ENCODE measurements around the gene SAXO1. TPM values are rescaled to one million over a fixed set of nuclear protein-coding genes. Genes with fewer than 3 reads are reported as not detected.
"Not testable (repeated sequence)": the region's sequence is repeated elsewhere in the genome, so short reads cannot be mapped to it uniquely, and the experiment has no call there.

SAXO1 gene
- polyA plus RNA-seq, 2 donors, result 0.02 TPM; not detected in 1

DNA sequence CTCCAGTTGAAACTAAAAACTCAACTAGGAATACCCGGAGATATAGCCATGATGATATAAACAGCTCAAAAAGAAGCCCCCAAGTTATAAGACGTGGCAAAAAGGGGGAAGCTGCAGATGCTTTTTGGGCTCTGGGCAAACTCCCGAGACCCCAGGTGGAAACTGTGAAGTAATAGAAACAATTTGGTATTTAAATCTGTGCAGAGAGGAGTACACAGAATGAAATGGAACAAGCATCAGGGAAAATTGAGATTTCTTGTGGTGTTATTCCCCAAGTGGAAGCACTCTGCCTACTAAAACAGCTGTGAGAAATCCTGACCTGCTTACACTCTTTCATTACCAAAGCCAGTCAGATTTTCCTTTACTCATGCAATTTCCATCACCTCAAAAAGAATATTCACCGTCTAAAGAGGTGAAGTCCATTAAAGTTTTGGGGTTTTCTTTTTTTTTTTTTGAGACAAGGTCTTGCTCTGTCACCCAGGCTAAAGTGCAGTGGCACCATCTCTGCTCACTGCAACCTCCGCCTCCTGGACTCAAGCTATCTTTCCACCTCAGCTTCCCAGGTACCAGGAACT, 23.5 kb downstream of the SAXO1 start:
- Histone ChIP-seq H3K4me3 (ENCODE audit: low read depth in 1 of 2, low read length in 2 of 2) (no peak overlapping the region), H3K9me3 (ENCODE audit: control insufficient read depth in 2 of 2, insufficient read depth in 1 of 2, low read depth in 1 of 2, low read length in 1 of 2) (no peaks in the 10 kb centered on the region), H3K27me3 (ENCODE audit: control insufficient read depth in 1 of 2, insufficient read depth in 2 of 2, low read length in 2 of 2) (no peaks in the 10 kb centered on the region), H3K27ac (ENCODE audit: low read depth in 2 of 2, low read length in 1 of 2) (no peak overlapping the region), H3K4me1 (ENCODE audit: control insufficient read depth in 2 of 2, insufficient read depth in 2 of 2, low read length in 1 of 2) (no peaks in the 10 kb centered on the region), H3K36me3 (ENCODE audit: control insufficient read depth in 2 of 2, insufficient read depth in 2 of 2, low read length in 1 of 2) (no peaks in the 10 kb centered on the region)
- WGBS, 2 donors, result 74 to 81% methylated on average over 5 of the region's 5 CpGs

DNA sequence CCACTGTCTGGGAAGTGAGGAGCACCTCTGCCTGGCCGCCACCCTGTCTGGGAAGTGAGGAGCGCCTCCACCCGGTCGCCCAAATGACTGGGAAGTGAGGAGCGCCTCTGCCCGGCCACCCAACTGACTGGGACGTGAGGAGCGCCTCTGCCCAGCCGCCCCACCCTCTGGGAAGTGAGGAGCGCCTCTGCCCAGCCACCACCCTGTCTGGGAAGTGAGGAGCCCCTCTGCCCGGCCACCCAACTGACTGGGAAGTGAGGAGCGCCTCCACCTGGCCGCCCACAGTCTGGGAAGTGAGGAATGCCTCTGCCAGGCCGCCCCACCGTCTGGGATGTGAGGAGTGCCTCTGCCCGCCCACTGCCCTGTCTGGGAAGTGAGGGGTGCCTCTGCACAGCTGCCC, 32.9 kb downstream of the SAXO1 start:
- Histone ChIP-seq H3K9me3 (ENCODE audit: control insufficient read depth in 2 of 2, insufficient read depth in 1 of 2, low read depth in 1 of 2, low read length in 1 of 2) (peaks cover 5 to 6% of the 10 kb centered on the region in 2 donors), H3K27me3 (ENCODE audit: control insufficient read depth in 1 of 2, insufficient read depth in 2 of 2, low read length in 2 of 2) (no peaks in the 10 kb centered on the region), H3K36me3 (ENCODE audit: control insufficient read depth in 2 of 2, insufficient read depth in 2 of 2, low read length in 1 of 2) (no peaks in the 10 kb centered on the region), H3K27ac (ENCODE audit: low read depth in 2 of 2, low read length in 1 of 2) (no peak overlapping the region), H3K4me3 (ENCODE audit: low read depth in 1 of 2, low read length in 2 of 2) (no peak overlapping the region), H3K4me1 (ENCODE audit: control insufficient read depth in 2 of 2, insufficient read depth in 2 of 2, low read length in 1 of 2) (no peaks in the 10 kb centered on the region)
- WGBS, 2 donors, result 85% methylated on average over 16 of the region's 16 CpGs

DNA sequence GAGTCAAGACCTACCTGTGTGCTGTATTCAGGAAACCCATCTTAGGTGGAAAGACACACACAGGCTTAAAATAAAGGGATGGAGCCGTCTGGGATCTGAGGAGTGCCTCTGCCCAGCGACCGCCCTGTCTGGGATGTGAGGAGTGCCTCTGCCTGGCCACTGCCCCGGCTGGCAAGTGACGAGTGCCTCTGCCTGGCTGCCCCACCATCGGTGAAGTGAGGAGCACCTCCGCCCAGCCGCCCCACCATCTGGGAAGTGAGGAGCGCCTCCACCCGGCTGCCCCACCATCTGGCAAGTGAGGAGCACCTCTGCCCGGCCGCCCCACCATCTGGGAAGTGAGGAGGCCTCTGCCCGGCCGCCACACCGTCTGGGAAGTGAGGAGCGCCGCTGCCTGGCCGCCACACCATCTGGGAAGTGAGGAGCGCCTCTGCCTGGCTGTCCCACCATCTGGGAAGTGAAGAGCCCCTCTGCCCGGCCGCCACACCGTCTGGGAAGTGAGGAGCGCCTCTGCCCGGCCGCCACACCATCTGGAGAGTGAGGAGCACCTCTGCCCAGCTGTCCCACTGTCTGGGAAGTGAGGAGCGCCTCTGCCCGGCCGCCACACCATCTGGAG, 33.7 kb downstream of the SAXO1 start:
- WGBS, 2 donors, result 93 to 94% methylated on average over 28 of the region's 28 CpGs
- Histone ChIP-seq H3K27ac (ENCODE audit: low read depth in 2 of 2, low read length in 1 of 2) (no peak overlapping the region), H3K27me3 (ENCODE audit: control insufficient read depth in 1 of 2, insufficient read depth in 2 of 2, low read length in 2 of 2) (no peaks in the 10 kb centered on the region), H3K4me1 (ENCODE audit: control insufficient read depth in 2 of 2, insufficient read depth in 2 of 2, low read length in 1 of 2) (no peaks in the 10 kb centered on the region), H3K9me3 (ENCODE audit: control insufficient read depth in 2 of 2, insufficient read depth in 1 of 2, low read depth in 1 of 2, low read length in 1 of 2) (peaks cover 5 to 6% of the 10 kb centered on the region in 2 donors), H3K4me3 (ENCODE audit: low read depth in 1 of 2, low read length in 2 of 2) (no peak overlapping the region), H3K36me3 (ENCODE audit: control insufficient read depth in 2 of 2, insufficient read depth in 2 of 2, low read length in 1 of 2) (no peaks in the 10 kb centered on the region)

DNA sequence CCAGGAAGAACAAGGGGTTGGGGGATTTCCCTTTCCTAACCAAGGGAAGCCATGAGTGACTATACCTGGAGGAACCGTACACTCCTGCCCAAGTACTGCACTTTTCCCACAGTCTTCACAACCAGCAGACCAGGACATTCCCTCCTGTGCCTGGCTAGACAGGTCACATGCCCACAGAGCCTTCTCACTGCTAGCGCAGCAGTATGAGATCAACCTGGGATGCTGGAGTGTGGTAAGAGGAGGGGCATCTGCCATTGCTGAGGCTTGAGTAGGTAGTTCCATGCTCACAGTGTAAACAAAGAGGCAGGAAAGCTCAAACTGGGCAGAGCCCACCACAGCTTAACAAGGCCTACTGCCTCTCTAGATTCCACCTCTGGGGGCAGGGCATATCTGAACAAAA, 35.9 kb downstream of the SAXO1 start:
- Histone ChIP-seq H3K4me3 (ENCODE audit: low read depth in 1 of 2, low read length in 2 of 2) (no peak overlapping the region), H3K4me1 (ENCODE audit: control insufficient read depth in 2 of 2, insufficient read depth in 2 of 2, low read length in 1 of 2) (no peaks in the 10 kb centered on the region), H3K36me3 (ENCODE audit: control insufficient read depth in 2 of 2, insufficient read depth in 2 of 2, low read length in 1 of 2) (no peaks in the 10 kb centered on the region), H3K27me3 (ENCODE audit: control insufficient read depth in 1 of 2, insufficient read depth in 2 of 2, low read length in 2 of 2) (no peaks in the 10 kb centered on the region), H3K27ac (ENCODE audit: low read depth in 2 of 2, low read length in 1 of 2) (no peak overlapping the region), H3K9me3 (ENCODE audit: control insufficient read depth in 2 of 2, insufficient read depth in 1 of 2, low read depth in 1 of 2, low read length in 1 of 2) (peaks cover 5 to 6% of the 10 kb centered on the region in 2 donors)
- WGBS, 2 donors, result 62 to 67% methylated on average over 2 of the region's 2 CpGs

DNA sequence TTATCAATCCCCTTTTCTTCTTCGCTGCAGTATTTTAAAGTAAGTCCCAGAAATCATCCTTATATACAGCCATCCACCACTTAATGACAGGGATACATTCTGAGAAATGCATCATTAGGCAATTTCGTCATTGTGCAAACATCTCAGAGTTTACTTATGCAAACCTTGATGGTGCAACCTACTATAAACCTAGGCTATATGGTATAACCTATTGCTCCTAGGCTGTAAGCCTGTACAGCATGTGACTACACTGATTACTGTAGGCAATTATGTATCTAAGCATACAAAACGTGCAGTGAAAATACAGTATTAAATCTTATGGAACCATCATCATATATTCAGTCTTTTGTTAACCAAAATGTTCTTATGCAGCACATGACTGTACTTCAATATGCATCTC, 36.8 kb downstream of the SAXO1 start:
- WGBS, 2 donors, result 61 to 68% methylated on average over 3 of the region's 3 CpGs
- H3K27me3 ChIP-seq (ENCODE audit: control insufficient read depth in 1 of 2, insufficient read depth in 2 of 2, low read length in 2 of 2), result no peaks in the 10 kb centered on the region
- no peaks in the 10 kb centered on the region for H3K36me3 ChIP-seq (ENCODE audit: control insufficient read depth in 2 of 2, insufficient read depth in 2 of 2, low read length in 1 of 2)
- no peak overlapping the region for H3K27ac ChIP-seq (ENCODE audit: low read depth in 2 of 2, low read length in 1 of 2)
- no peak overlapping the region for H3K4me3 ChIP-seq (ENCODE audit: low read depth in 1 of 2, low read length in 2 of 2)
- H3K9me3 ChIP-seq (ENCODE audit: control insufficient read depth in 2 of 2, insufficient read depth in 1 of 2, low read depth in 1 of 2, low read length in 1 of 2), result peaks cover 5 to 6% of the 10 kb centered on the region in 2 donors
- no peaks in the 10 kb centered on the region for H3K4me1 ChIP-seq (ENCODE audit: control insufficient read depth in 2 of 2, insufficient read depth in 2 of 2, low read length in 1 of 2)

DNA sequence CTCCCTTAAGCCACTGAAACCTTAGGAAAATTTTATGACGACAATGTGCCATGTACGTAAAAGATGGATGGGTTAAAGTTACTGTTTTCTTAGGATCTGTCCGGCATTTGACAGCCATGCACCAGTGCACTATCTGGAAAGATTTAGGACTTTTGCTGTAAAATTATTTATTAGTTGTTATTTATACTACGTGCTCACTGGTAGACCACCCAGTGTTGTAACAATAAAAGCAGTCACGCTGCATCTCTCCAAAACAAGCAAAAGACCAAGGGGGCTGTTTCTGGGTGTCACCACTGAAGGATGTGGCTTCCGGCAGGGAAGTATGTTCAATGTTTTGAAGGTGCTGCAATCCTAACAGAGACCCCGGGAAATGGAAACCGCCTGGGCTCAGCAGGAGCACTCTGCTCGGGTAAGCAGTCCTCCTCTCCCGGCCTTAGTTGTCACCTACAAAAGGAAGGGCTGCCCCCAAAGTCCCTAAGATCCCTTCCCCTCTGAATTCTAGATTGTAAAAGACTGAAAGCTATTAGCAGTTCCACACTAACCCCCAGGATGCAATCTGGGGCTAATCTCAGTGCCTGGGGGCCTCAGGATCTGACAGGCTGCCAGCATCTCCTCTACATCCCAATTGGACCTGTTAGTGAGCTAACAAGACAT, 38.6 kb downstream of the SAXO1 start:
- no peak overlapping the region for H3K4me3 ChIP-seq (ENCODE audit: low read depth in 1 of 2, low read length in 2 of 2)
- WGBS, 2 donors, result 77 to 82% methylated on average over 10 of the region's 10 CpGs
- H3K27ac ChIP-seq (ENCODE audit: low read depth in 2 of 2, low read length in 1 of 2), result no peak overlapping the region
- H3K4me1 ChIP-seq (ENCODE audit: control insufficient read depth in 2 of 2, insufficient read depth in 2 of 2, low read length in 1 of 2), result no peaks in the 10 kb centered on the region
- H3K27me3 ChIP-seq (ENCODE audit: control insufficient read depth in 1 of 2, insufficient read depth in 2 of 2, low read length in 2 of 2), result no peaks in the 10 kb centered on the region
- no peaks in the 10 kb centered on the region for H3K36me3 ChIP-seq (ENCODE audit: control insufficient read depth in 2 of 2, insufficient read depth in 2 of 2, low read length in 1 of 2)
- peaks cover 3 to 5% of the 10 kb centered on the region in 2 donors for H3K9me3 ChIP-seq (ENCODE audit: control insufficient read depth in 2 of 2, insufficient read depth in 1 of 2, low read depth in 1 of 2, low read length in 1 of 2)

DNA sequence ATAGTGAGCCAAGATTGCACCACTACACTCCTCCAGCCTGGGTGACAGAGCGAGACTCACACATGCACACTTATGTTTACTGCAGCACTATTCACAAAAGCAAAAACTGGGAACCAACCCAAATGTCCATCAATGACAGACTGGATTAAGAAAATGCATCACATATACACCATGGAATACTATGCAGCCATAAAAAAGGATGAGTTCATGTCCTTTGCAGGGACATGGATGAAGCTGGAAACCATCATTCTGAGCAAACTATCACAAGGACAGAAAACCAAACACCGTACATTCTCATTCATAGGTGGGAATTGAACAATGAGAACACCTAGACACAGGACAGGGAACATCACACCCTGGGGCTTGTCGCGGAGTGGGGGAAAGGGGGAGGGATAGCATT, 41.8 kb downstream of the SAXO1 start:
- not testable (repeated sequence) for H3K9me3 ChIP-seq (ENCODE audit: control insufficient read depth in 2 of 2, insufficient read depth in 1 of 2, low read depth in 1 of 2, low read length in 1 of 2); H3K27me3 ChIP-seq (ENCODE audit: control insufficient read depth in 1 of 2, insufficient read depth in 2 of 2, low read length in 2 of 2); H3K4me1 ChIP-seq (ENCODE audit: control insufficient read depth in 2 of 2, insufficient read depth in 2 of 2, low read length in 1 of 2); H3K4me3 ChIP-seq (ENCODE audit: low read depth in 1 of 2, low read length in 2 of 2); H3K36me3 ChIP-seq (ENCODE audit: control insufficient read depth in 2 of 2, insufficient read depth in 2 of 2, low read length in 1 of 2); H3K27ac ChIP-seq (ENCODE audit: low read depth in 2 of 2, low read length in 1 of 2)
- 98 to 100% methylated on average over 4 of the region's 4 CpGs for WGBS, 2 donors

DNA sequence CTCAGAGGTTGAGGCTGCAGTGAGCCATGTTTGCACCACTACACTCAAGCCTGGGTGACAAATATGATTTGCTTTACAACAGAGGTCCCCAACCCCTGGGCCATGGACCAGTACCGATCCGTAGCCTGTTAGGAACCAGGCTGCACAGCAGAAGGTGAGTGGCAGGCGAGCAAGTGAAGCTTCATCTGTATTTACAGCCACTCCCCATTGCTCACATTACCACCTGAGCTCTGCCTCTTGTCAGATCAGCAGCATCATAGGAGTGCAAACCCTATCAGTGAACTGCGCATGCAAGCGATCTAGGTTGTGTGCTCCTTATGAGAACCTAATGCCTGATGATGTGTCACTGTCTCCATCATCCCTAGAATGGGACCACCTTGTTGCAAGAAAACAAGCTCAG, 42.5 kb downstream of the SAXO1 start:
- H3K4me1 ChIP-seq (ENCODE audit: control insufficient read depth in 2 of 2, insufficient read depth in 2 of 2, low read length in 1 of 2), result no peaks in the 10 kb centered on the region
- no peak overlapping the region for H3K27ac ChIP-seq (ENCODE audit: low read depth in 2 of 2, low read length in 1 of 2)
- H3K9me3 ChIP-seq (ENCODE audit: control insufficient read depth in 2 of 2, insufficient read depth in 1 of 2, low read depth in 1 of 2, low read length in 1 of 2), result no peaks in the 10 kb centered on the region
- no peak overlapping the region for H3K4me3 ChIP-seq (ENCODE audit: low read depth in 1 of 2, low read length in 2 of 2)
- no peaks in the 10 kb centered on the region for H3K36me3 ChIP-seq (ENCODE audit: control insufficient read depth in 2 of 2, insufficient read depth in 2 of 2, low read length in 1 of 2)
- WGBS, 2 donors, result 87 to 91% methylated on average over 5 of the region's 5 CpGs
- H3K27me3 ChIP-seq (ENCODE audit: control insufficient read depth in 1 of 2, insufficient read depth in 2 of 2, low read length in 2 of 2), result no peaks in the 10 kb centered on the region

DNA sequence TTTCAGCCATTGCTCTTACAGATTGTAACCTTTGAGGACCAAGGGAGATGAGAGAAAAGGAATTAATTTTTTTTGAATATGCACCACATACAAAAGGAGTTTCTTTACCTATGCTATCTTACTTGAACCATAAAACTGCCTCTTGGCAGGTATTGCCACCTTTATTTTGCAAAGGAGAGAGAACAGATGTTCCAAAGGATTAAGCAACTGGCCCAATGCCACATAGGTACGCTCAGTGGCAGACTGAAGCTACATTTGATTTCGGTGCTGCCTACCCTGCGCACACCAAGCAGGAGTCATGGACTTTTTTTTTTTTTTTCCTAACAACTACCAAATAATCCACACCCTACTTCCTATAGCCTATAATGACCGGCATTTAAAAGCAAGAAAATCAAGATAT, 43.1 kb downstream of the SAXO1 start:
- Histone ChIP-seq H3K9me3 (ENCODE audit: control insufficient read depth in 2 of 2, insufficient read depth in 1 of 2, low read depth in 1 of 2, low read length in 1 of 2) (no peaks in the 10 kb centered on the region), H3K27ac (ENCODE audit: low read depth in 2 of 2, low read length in 1 of 2) (no peak overlapping the region), H3K4me1 (ENCODE audit: control insufficient read depth in 2 of 2, insufficient read depth in 2 of 2, low read length in 1 of 2) (no peaks in the 10 kb centered on the region), H3K36me3 (ENCODE audit: control insufficient read depth in 2 of 2, insufficient read depth in 2 of 2, low read length in 1 of 2) (no peaks in the 10 kb centered on the region), H3K27me3 (ENCODE audit: control insufficient read depth in 1 of 2, insufficient read depth in 2 of 2, low read length in 2 of 2) (no peaks in the 10 kb centered on the region), H3K4me3 (ENCODE audit: low read depth in 1 of 2, low read length in 2 of 2) (no peak overlapping the region)
- 57 to 62% methylated on average over 4 of the region's 4 CpGs for WGBS, 2 donors

DNA sequence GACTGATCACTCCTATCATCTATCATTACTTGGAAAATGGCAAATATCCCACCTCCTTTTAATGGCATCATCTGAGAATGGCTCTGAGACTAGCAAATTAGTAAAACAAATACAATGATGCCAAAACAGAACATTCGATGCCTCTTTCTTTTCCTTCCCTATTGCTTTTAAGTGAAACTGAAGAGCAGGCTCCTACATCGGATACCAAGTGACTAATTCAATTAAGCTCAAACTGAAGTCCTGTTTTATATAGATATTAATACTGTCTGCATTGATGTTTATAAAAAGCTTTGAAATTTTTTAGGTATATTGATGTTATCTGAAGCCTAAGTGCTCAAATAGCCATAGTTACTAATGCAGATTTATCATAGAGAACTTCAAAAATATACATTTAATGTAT, 43.9 kb downstream of the SAXO1 start:
- H3K9me3 ChIP-seq (ENCODE audit: control insufficient read depth in 2 of 2, insufficient read depth in 1 of 2, low read depth in 1 of 2, low read length in 1 of 2), result no peaks in the 10 kb centered on the region
- WGBS, 2 donors, result 86 to 87% methylated on average over 2 of the region's 2 CpGs
- no peaks in the 10 kb centered on the region for H3K27me3 ChIP-seq (ENCODE audit: control insufficient read depth in 1 of 2, insufficient read depth in 2 of 2, low read length in 2 of 2)
- H3K27ac ChIP-seq (ENCODE audit: low read depth in 2 of 2, low read length in 1 of 2), result no peak overlapping the region
- H3K4me1 ChIP-seq (ENCODE audit: control insufficient read depth in 2 of 2, insufficient read depth in 2 of 2, low read length in 1 of 2), result no peaks in the 10 kb centered on the region
- H3K4me3 ChIP-seq (ENCODE audit: low read depth in 1 of 2, low read length in 2 of 2), result no peak overlapping the region
- no peaks in the 10 kb centered on the region for H3K36me3 ChIP-seq (ENCODE audit: control insufficient read depth in 2 of 2, insufficient read depth in 2 of 2, low read length in 1 of 2)
